ENCODE results near the gene CALM3.

Gene CALM3

GRCh38 chr19:46620716-46621115, 19.6 kb downstream of the CALM3 start:
- TF ChIP-seq, protein P1, sequence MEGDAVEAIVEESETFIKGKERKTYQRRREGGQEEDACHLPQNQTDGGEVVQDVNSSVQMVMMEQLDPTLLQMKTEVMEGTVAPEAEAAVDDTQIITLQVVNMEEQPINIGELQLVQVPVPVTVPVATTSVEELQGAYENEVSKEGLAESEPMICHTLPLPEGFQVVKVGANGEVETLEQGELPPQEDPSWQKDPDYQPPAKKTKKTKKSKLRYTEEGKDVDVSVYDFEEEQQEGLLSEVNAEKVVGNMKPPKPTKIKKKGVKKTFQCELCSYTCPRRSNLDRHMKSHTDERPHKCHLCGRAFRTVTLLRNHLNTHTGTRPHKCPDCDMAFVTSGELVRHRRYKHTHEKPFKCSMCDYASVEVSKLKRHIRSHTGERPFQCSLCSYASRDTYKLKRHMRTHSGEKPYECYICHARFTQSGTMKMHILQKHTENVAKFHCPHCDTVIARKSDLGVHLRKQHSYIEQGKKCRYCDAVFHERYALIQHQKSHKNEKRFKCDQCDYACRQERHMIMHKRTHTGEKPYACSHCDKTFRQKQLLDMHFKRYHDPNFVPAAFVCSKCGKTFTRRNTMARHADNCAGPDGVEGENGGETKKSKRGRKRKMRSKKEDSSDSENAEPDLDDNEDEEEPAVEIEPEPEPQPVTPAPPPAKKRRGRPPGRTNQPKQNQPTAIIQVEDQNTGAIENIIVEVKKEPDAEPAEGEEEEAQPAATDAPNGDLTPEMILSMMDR (IDR thresholded peaks at IDR 0.05): no peak

- TF ChIP-seq, protein P1 (IDR thresholded peaks at IDR 0.05): no peak
Observed at GRCh38 chr19:46621191-46622117, 20.3 kb downstream of the CALM3 start.

GRCh38 chr19:46622118-46622446, 21.0 kb downstream of the CALM3 start:
- TF ChIP-seq, protein P1 (IDR thresholded peaks at IDR 0.05): no peak

GRCh38 chr19:46623915-46624502, 22.9 kb downstream of the CALM3 start:
- TF ChIP-seq, protein P1 (IDR thresholded peaks at IDR 0.05): no peak

DNA sequence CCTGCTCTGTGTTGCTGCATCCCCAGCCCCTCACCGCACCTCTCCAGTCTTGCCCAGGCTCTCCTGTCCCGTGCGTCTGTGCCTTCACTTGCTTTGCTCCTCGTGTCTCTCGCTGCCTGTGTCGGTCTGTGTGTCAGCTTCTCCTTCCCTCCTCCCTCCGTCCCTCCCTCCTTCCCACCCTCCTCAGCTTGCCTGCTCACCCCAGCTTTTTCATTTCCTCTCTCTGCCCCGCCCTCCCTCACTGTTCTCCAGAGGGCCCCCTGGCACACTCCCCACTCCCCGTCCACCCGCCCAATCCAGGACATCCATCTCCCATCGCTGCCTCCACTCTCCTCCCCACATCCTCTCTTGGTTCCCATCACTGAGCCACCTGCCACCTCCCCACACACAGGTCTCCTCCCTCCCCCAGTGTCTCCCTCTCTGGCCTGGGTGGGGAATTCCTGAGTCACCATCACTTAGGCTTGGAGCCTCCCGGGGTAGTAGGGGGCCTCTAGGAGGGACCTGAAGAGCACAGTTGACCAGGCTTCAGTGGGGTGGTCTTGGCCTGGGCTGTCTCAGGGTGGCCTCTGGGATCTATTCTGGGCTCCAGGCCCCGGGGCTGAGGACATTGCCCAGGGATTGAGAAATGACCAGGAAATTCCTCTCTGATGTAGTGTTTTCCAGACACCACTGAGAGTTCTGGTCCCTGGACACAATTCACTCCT, 24.0 kb downstream of the CALM3 start, which contains the start of gene PTGIR:
PTGIR (minus strand) TSS at position 132 of the 704 bp plus-strand sequence. CDS start 864 bp downstream, outside the sequence.
- TF ChIP-seq, protein P1 (IDR thresholded peaks at IDR 0.05): no peak

- TF ChIP-seq, protein P1 (IDR thresholded peaks at IDR 0.05): no peak
Observed at GRCh38 chr19:46625731-46626130, 24.6 kb downstream of the CALM3 start.

DNA sequence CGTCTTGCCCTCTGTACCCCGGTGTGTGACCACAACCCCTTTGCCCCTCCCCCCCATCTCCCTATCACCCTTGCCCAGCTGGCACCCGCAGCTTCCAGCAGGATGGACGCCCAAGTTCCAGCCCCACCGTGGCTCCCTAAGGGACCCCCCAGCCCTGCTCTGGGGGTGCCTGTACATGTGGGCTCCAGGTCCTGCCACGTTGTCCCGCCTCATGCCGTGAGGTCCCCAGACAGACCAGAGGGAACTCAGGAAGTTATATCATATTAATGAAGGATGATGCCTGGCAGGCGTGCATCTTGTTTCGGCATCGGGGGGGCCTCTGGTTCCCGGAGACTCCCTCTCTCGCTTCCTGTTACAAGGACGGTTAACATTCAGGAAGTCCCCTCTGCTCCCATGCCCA, 25.3 kb downstream of the CALM3 start:
- TF ChIP-seq, protein P1 (IDR thresholded peaks at IDR 0.05): no peak

Data from LNCAP (cell line).